Stimulated activated CD8-positive, alpha-beta memory T cell treated with anti-CD3 and anti-CD28 coated beads, Interleukin-4, amount 100 ng/mL, for 48 hours (primary cell): Measurements from ENCODE around the gene SCYL1.
"Not testable (repeated sequence)": the region's sequence is repeated elsewhere in the genome, so short reads cannot be mapped to it uniquely, and the experiment has no call there.

Experiments
- DNase-seq: peaks from one replicate; pipeline ENCODE4 v3.0.0-alpha.2; 2020

SCYL1 gene

GRCh38 chr11:65555693-65556231, 30.9 kb downstream of the SCYL1 start:
- no peak for DNase-seq

- DNase-seq = no peak
These were observed 31.8 kb downstream of the SCYL1 start for GRCh38 chr11:65556470-65557279.

- no peak for DNase-seq
These were observed 32.6 kb downstream of the SCYL1 start for GRCh38 chr11:65557280-65558001.

- DNase-seq = no peak
These were observed 33.4 kb downstream of the SCYL1 start, which contains the start of gene LTBP3 for GRCh38 chr11:65558002-65558929. TSS of gene LTBP3 (minus strand) at chr11:65558359. CDS start at chr11:65557959, 400 bp downstream.

DNA sequence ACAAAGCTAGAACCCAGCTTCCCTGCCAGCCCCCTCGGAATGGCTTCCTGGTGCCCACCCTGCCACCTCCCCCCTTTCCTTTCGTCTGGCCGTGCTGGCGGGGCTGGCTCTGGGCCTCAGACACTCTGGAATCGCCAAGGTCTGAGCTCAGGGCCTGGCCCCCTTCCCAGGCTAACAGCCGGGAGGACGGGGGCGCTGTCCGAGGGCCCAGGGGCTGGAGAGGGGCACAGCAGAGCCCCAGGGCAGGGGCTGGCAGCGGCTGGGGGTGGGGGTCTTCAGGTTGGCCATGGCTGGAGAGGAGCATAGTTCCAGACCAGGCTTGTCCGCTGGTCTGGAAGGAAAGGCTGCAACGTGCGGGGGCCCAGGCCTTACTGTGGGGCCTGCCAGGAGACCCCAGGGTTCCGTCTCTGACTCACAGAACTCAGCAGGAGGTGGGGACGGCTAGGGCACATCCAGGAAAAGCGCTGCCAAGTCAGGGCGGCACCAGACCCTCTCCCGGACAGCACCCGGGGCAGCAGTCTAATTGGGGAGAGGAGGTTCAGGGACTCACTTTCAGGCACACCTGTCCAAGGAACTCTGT, 34.1 kb downstream of the SCYL1 start:
- DNase-seq = no peak

DNA sequence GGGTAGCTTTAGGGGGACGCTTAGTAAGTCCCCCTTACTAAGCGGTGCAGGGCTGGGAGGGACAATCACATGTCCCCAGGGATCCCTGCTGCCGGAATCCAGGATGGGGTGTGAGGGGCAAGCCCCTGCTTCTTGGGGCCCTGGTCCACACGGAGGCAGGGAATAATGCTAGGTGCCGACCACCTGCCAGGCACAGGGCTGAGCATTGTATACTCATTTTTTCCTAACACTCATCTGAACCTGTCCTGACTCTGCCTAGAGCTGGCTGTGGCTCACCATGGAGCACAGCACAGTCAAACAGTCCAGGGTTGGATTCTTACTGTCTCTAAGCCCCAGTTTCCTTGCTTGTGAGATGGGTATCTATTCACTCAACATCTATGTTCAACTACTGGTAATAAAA, 34.7 kb downstream of the SCYL1 start:
- DNase-seq = no peak

- DNase-seq = no peak
These were observed 35.2 kb downstream of the SCYL1 start for GRCh38 chr11:65559951-65560537.

DNA sequence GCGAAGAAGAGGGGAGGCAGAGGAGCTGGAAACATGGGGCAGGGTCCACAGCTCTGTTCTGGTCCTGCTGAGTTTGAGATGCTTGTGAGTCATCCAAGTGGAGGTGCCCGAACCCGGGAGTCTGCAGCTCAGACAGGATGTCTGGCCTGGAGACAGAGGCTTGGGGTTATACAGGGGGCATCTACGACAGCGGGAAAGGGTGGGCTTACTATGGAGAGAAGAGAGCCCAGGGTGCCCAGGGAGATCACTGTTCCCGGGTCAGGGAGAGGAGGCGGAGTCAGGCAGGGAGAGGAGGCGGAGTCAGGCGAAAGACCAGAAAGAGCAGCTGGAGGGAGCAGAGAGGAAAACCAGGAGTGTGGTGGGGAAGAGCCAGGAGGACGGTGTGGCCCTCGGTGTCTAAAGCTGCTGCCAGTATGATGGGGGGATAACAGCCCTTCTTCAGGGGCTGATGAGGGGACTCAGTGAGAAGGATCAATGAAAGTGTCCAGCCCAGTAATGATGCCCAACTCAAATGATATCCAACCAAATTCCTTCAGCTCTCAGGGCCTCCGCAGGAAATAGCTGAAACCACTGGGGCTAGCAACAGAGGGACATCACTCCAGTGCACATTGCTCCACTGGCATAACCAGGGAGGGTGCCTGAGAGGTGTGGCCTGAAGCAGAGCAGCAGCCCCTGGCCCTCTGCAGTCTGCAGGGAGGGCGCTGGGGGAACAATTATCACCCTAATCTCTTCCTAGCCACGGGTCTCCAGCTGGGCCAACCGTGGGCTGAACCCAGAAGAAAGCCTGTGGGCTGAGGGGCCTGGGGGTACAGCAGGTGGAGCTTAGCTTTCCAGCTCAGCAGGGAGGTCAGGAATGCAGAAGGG, 35.9 kb downstream of the SCYL1 start:
- no peak for DNase-seq

GRCh38 chr11:65562020-65562419, 37.1 kb downstream of the SCYL1 start:
- DNase-seq = no peak

DNA sequence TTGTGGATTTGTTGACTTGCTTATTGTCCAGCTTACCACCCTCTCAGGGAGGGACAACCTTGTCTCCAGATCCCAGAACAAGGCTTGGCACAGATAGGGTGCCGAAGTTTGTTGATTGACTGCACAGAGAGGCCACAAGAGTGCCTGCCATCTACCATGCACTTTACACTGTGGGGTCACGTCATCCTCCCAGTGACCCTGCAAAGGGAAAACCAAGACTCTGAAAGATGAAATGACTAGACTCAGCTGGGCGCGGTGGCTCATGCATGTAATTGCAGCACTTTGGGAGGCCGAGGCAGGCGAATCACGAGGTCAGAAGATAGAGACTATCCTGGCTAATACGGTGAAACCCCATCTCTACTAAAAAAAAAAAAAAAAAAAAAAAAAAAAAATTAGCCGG, 37.9 kb downstream of the SCYL1 start:
- DNase-seq = no peak

- DNase-seq = no peak
These were observed 38.7 kb downstream of the SCYL1 start for GRCh38 chr11:65563601-65564000.

- not testable (repeated sequence) for DNase-seq
These were observed 40.1 kb downstream of the SCYL1 start for GRCh38 chr11:65564879-65565559.

DNA sequence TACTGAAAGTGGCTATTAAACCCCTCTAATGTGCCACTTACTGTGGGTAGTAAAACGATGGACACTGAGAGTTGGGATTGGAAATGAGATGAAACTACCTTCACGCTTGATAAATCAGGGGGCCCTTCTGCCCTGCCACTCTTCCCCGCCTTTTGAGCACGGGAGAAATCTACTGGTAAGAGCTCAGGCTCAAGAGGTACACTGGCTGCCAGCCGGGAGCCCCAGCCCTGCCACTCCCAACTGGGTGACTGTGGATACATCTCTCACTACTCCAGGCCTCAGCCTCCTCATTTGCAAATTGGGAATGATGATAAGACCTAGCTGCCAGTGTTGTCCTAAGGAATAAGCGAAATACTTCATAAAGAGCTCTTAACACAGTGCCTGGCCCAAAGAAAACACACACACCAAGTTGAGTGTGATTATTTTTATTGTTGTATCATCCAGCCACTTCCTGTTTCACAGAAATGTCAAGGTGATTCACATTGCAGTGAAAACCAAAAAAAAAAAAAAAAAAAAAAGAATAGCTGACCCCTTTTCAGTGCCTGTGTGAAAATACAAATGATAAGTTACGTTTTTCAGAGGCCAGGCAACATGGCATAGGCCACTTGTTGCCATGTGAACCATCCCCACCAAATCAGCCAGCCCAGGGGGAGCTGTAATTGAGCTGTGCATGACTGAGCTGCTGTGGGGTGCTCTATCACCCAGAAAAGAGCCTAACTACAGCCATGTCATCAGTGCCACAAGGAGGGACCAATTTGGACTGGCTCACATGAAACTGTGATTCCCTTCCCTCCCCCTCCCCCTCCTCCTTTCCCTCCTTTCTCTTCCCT, 41.0 kb downstream of the SCYL1 start:
- DNase-seq = no peak

DNA sequence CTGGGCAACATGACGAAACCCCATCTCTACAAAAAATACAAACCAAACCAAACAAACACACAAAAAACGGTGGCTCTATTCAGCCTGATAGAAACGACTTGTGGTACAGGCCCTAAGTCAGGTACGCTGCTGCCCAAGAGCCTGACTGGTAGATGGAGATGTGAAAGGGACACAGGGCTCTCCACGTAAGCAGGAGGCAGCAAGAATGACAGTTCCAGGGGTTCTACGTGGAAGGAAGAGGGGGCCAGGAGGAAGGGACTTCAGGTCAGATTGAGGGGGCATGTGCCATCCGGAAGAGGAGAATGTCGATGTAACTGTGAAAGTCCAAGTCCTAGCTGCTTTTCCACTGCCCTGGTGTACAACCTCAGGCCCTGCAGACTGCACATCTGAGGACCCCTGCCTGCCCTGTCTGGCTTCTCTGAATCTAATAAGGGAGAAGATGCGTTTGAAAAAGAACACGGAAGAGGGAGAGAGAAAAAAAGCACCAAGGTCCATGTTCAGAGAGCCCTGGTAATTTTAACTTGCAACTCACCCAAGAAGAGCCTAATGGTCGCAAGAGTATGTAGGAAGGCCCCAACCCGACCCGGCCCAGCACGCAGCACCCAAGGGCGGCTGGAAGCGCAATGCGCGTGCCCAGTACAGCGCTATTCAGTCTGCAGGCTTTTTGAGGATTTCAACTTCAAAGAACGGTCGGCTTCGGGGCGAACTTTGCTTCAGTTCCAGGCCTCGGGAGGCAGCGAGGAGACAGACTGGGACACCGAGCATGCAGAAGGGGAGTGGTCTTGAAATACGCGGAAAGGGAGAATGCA, 44.5 kb downstream of the SCYL1 start:
- no peak for DNase-seq

GRCh38 chr11:65569973-65570918, 45.4 kb downstream of the SCYL1 start, which contains the start of gene ZNRD2:
TSS of gene ZNRD2 (plus strand) at chr11:65570477. CDS start at chr11:65570492, 15 bp downstream.
- peak; percentile 99 for DNase-seq

DNA sequence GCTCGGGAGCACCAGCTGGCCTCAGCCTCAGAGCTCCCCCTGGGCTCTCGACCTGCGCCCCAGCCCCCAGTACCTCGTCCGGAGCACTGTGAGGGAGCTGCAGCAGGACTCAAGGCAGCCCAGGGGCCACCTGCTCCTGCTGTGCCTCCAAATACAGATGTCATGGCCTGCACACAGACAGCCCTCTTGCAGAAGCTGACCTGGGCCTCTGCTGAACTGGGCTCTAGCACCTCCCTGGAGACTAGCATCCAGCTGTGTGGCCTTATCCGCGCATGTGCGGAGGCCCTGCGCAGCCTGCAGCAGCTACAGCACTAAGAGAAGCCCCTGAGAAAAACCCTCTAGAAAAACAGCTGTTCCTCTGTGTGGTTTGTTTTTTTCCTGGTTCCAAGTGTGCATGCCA, 46.5 kb downstream of the SCYL1 start:
- no peak for DNase-seq

DNA sequence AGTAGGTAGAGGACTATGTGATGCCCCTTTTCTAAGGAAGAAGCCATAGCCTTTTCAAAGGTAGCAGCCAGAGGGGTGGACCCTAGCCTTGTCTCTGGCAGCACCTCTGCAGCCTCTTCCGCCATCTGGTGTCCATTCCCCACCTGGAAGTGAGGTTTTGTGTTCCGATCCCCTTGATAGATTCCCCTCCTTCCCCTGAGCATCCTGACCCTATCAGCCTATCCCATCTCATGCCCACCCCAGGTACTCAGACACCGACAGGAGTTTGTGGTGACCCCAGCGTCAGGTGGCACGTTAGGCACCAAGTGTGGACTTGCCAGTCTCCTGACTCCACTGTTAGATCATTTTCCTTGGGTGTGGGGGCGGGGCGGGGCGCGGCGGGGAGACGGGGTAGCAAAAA, 47.1 kb downstream of the SCYL1 start:
- no peak for DNase-seq
